PC-9 (cell line): ENCODE data around the gene PKHD1. TPM values are rescaled to one million over a fixed set of nuclear protein-coding genes. Genes with fewer than 3 reads are reported as not detected.

Experiments
- BruUV-seq: library from RNA; stranded (reverse); fragments of 400-500 nt; replicated peaks from 2 replicates; lab custom pipeline; 2021; lab: Mats Ljungman, UMichigan
- CTCF ChIA-PET: fragments of 300-600 bp; sonication (Branson Sonifier 250); formaldehyde crosslinking; loops from one replicate; lab custom pipeline; 2022; ENCODE audit warnings: antibody characterized with exemption; lab: Charles Lee
- POLR2A ChIA-PET: fragments of 300-600 bp; sonication (Branson Sonifier 250); formaldehyde crosslinking; loops from one replicate; lab custom pipeline; 2022; ENCODE audit warnings: antibody characterized with exemption; ENCODE audit not compliant: unreplicated experiment; lab: Charles Lee
- DNase-seq, 2 experiments: peaks; one replicate each; pipeline versions ENCODE4 v3.0.0 to v3.0.0-alpha.2; 2015 to 2022; ENCODE audit warnings: mixed read lengths in 1 of 2
- H2AFZ ChIP-seq: fragments of 200-600 bp; sonication (generic); 2 replicates; pipeline ENCODE4 v1.8.1; 2017; ENCODE audit warnings: antibody characterized with exemption
- H3F3A ChIP-seq: fragments of 200-600 bp; sonication (generic); 2 replicates; pipeline ENCODE4 v1.8.1; 2017; ENCODE audit warnings: antibody characterized with exemption, mild to moderate bottlenecking, low read depth; ENCODE audit not compliant: insufficient read depth
- H3K27ac ChIP-seq: fragments of 200-600 bp; sonication (generic); 2 replicates; pipeline ENCODE4 v1.6.1; 2016; ENCODE audit warnings: mixed run types
- H3K27me3 ChIP-seq: fragments of 200-600 bp; sonication (generic); 2 replicates; pipeline ENCODE4 v1.6.1; 2016; ENCODE audit warnings: low read depth, mixed run types; ENCODE audit not compliant: insufficient read depth
- H3K36me3 ChIP-seq: fragments of 200-600 bp; sonication (generic); 2 replicates; pipeline ENCODE4 v1.6.1; 2016; ENCODE audit warnings: low read depth, mixed run types
- H3K4me1 ChIP-seq: fragments of 200-600 bp; sonication (generic); replicated peaks from 2 replicates; pipeline ENCODE4 v1.6.1; 2016; ENCODE audit warnings: mixed run types; ENCODE audit not compliant: insufficient read depth
- H3K4me2 ChIP-seq: fragments of 200-600 bp; sonication (generic); 2 replicates; pipeline ENCODE4 v1.6.1; 2017; ENCODE audit warnings: mixed run types
- H3K4me3 ChIP-seq: fragments of 200-600 bp; sonication (generic); 2 replicates; pipeline ENCODE4 v1.6.1; 2016; ENCODE audit warnings: mixed run types
- H3K79me2 ChIP-seq: fragments of 200-600 bp; sonication (generic); 2 replicates; pipeline ENCODE4 v1.6.1; 2017; ENCODE audit warnings: low read depth, mixed run types
- H3K9me2 ChIP-seq: fragments of 200-600 bp; sonication (generic); 2 replicates; pipeline ENCODE4 v1.8.1; 2017; ENCODE audit warnings: mild to moderate bottlenecking; ENCODE audit not compliant: insufficient read depth
- H3K9me3 ChIP-seq: fragments of 200-600 bp; sonication (generic); 2 replicates; pipeline ENCODE4 v1.8.1; 2016; ENCODE audit warnings: low read depth; ENCODE audit not compliant: insufficient read depth
- H4K20me1 ChIP-seq: fragments of 200-600 bp; sonication (generic); 2 replicates; pipeline ENCODE4 v1.8.1; 2017; ENCODE audit not compliant: insufficient read depth
- CTCF ChIP-seq: fragments of 200-600 bp; sonication (generic); conservative IDR thresholded peaks from 2 replicates; pipeline ENCODE4 v1.6.1; 2017; ENCODE audit warnings: mixed run types, antibody characterized with exemption, mild to moderate bottlenecking, moderate library complexity
- EZH2 ChIP-seq: fragments of 200-600 bp; sonication (generic); IDR thresholded peaks from 2 replicates; pipeline ENCODE4 v1.8.0; 2017; ENCODE audit warnings: antibody characterized with exemption, low read depth
- intact Hi-C: fragments of 100-400 bp; cut with micrococcal nuclease; formaldehyde crosslinking; loops from one replicate; pipeline ENCODE4 v1.10.0; 2022; ENCODE audit not compliant: unreplicated experiment
- total RNA-seq: library from RNA; stranded (reverse); gene quantifications from 2 replicates; pipeline ENCODE4 v1.2.3, GENCODE V29; 2021

Gene PKHD1
- total RNA-seq, 1 experiment from 2014 or later: not detected

GRCh38 chr6:51574040-51574439 lies 513.4 kb downstream of the PKHD1 start:
- ChIA-PET POLR2A (no interaction called here), CTCF (no interaction called here)
- Histone ChIP-seq H3K9me2 (no peaks in the 10 kb centered on the region), H3K27ac (no peak overlapping the region), H3F3A (no peaks in the 10 kb centered on the region), H3K4me2 (no peak overlapping the region), H3K4me3 (no peak overlapping the region), H3K27me3 (no peaks in the 10 kb centered on the region), H3K4me1 (no peaks in the 10 kb centered on the region), H3K36me3 (no peaks in the 10 kb centered on the region), H2AFZ (no peak overlapping the region), H3K79me2 (no peaks in the 10 kb centered on the region), H3K9me3 (no peaks in the 10 kb centered on the region), H4K20me1 (no peaks in the 10 kb centered on the region)
- intact Hi-C loops: no loop called here
- TF ChIP-seq EZH2 (no peak), CTCF (no peak)
- BruUV-seq: no TSS peak
- no peak for DNase-seq

DNA sequence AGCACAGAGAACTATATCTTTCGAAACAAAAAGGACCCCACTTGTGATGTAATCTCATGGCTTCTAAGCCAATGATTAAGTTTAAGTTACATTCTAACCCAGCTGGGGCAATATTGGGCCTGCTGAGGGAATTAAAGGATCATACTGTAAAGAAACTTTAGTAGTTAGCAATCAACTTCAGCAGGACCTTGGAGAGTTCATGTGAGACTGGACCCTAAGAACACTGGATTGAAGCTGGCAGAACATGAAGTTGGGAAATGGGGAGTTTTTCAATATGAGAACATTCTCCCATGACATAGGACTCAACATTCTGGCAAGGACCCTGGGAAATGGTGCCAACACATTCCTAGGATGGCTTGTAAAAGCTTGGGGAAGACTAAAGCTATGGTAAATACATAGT lies 516.2 kb downstream of the PKHD1 start:
- Histone ChIP-seq H3K36me3 (no peaks in the 10 kb centered on the region), H3K9me3 (no peaks in the 10 kb centered on the region), H3F3A (no peaks in the 10 kb centered on the region), H3K4me3 (no peak overlapping the region), H3K4me1 (no peaks in the 10 kb centered on the region), H3K4me2 (no peak overlapping the region), H3K27ac (no peak overlapping the region), H4K20me1 (no peaks in the 10 kb centered on the region), H3K9me2 (no peaks in the 10 kb centered on the region), H3K27me3 (no peaks in the 10 kb centered on the region), H3K79me2 (no peaks in the 10 kb centered on the region), H2AFZ (no peak overlapping the region)
- CTCF ChIA-PET: no interaction called here
- no peak for TF ChIP-seq CTCF
- TF ChIP-seq EZH2: no peak
- POLR2A ChIA-PET: no interaction called here
- intact Hi-C loops: no loop called here
- DNase-seq: no peak
- BruUV-seq: no TSS peak

DNA sequence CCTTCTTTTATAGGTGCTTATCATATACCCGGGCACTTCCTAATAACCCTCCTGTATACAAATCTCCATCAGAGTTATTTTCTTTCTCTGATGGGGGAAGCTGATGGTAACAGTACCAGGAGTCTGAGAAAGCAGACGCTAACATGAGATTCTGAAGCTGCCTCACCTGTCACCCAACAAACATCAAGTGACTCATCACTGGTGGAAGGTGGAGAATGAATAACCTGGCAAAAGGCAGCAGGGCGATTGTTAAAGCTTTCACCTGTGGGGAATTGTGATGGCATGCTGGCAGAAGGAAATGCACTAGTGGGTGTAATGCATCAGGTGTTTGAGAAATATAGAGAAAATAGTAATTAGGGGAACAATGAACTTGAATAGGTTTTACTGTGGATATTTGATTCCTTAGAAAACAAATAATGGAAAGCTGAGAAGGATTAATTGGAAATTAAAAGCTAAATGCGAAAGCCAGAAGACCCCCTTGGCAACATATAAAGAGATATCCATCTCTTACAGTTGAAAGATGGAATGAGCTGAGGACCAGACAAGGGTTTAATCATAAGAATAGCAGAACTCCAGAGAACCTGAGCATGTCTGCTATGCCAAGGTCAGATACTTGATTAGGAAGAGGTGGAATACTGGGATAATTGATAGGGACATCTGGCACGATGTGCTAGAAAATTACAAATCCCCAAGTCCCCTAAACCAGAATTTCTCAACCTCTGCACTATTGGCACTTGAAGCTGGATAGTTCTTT lies 517.1 kb downstream of the PKHD1 start:
- Histone ChIP-seq H2AFZ (no peak overlapping the region), H3K4me3 (no peak overlapping the region), H3K36me3 (no peaks in the 10 kb centered on the region), H3K27me3 (no peaks in the 10 kb centered on the region), H3K4me1 (no peaks in the 10 kb centered on the region), H3K79me2 (no peaks in the 10 kb centered on the region), H4K20me1 (no peaks in the 10 kb centered on the region), H3K4me2 (no peak overlapping the region), H3K9me2 (no peaks in the 10 kb centered on the region), H3F3A (no peaks in the 10 kb centered on the region), H3K9me3 (no peaks in the 10 kb centered on the region), H3K27ac (no peak overlapping the region)
- TF ChIP-seq EZH2: no peak
- no peak for TF ChIP-seq CTCF
- BruUV-seq: no TSS peak
- ChIA-PET CTCF (no interaction called here), POLR2A (interaction anchor here (0.6 kb wide), 1 partner anchor 16 kb away, joined by 3 read pairs; no protein-coding TSS in a partner anchor)
- intact Hi-C loops: no loop called here
- DNase-seq: no peak
